ENCODE data around the gene CD248.
A peak's percentile ranks its signal among the peaks of the same experiment; 100 is the strongest.
"Not testable (repeated sequence)": the region's sequence is repeated elsewhere in the genome, so short reads cannot be mapped to it uniquely, and the experiment has no call there.

CD248 gene

GRCh38 chr11:66276619-66277018 lies 40.2 kb downstream of the CD248 start:
- not testable (repeated sequence) for DNase-seq (ENCODE audit: low read depth in 2 of 2)

GRCh38 chr11:66275984-66276612 lies 40.7 kb downstream of the CD248 start:
- DNase-seq (ENCODE audit: low read depth in 2 of 2): no peak

- DNase-seq (ENCODE audit: low read depth in 2 of 2): no peak
These were observed 41.4 kb downstream of the CD248 start for GRCh38 chr11:66275396-66275795.

GRCh38 chr11:66274219-66274618 lies 42.6 kb downstream of the CD248 start:
- no peak for DNase-seq (ENCODE audit: low read depth in 2 of 2)

- no peak for DNase-seq (ENCODE audit: low read depth in 2 of 2)
These were observed 44.2 kb downstream of the CD248 start for GRCh38 chr11:66272596-66272995.

GRCh38 chr11:66271816-66272215 lies 45.0 kb downstream of the CD248 start:
- DNase-seq (ENCODE audit: low read depth in 2 of 2): no peak

- no peak for DNase-seq (ENCODE audit: low read depth in 2 of 2)
These were observed 47.6 kb downstream of the CD248 start for GRCh38 chr11:66268952-66269905.

GRCh38 chr11:66268244-66268951 lies 48.4 kb downstream of the CD248 start, which contains the start of gene RAB1B:
Gene RAB1B (plus strand): TSS chr11:66268639. CDS start chr11:66268680, 41 bp downstream.
- peak; percentile 99 to 100 for DNase-seq (ENCODE audit: low read depth in 2 of 2)

GRCh38 chr11:66267379-66268243 lies 49.2 kb downstream of the CD248 start:
- peak; percentile 81 to 88 for DNase-seq (ENCODE audit: low read depth in 2 of 2)

- no peak for DNase-seq (ENCODE audit: low read depth in 2 of 2)
These were observed 49.8 kb downstream of the CD248 start for GRCh38 chr11:66267039-66267378.

GRCh38 chr11:66266378-66267038 lies 50.3 kb downstream of the CD248 start:
- DNase-seq (ENCODE audit: low read depth in 2 of 2): no peak

GRCh38 chr11:66265531-66266377 lies 51.1 kb downstream of the CD248 start:
- no peak for DNase-seq (ENCODE audit: low read depth in 2 of 2)

GRCh38 chr11:66264914-66265313 lies 51.9 kb downstream of the CD248 start:
- no peak for DNase-seq (ENCODE audit: low read depth in 2 of 2)

All from stimulated activated CD4-positive, alpha-beta T cell treated with anti-CD3 and anti-CD28 coated beads, Interleukin-15, amount 100 ng/mL, for 48 hours (primary cell).